ENCODE measurements around the gene PXT1. TPM values are rescaled to one million over a fixed set of nuclear protein-coding genes. Genes with fewer than 3 reads are reported as not detected.

The PXT1 gene
- total and polyA plus RNA-seq, 9 of the 15 experiments (the other 6 are each of a cell fraction or from before 2014, with no cell fraction given), result 0.09 to 0.11 (median 0.10) TPM; not detected in 5

DNA sequence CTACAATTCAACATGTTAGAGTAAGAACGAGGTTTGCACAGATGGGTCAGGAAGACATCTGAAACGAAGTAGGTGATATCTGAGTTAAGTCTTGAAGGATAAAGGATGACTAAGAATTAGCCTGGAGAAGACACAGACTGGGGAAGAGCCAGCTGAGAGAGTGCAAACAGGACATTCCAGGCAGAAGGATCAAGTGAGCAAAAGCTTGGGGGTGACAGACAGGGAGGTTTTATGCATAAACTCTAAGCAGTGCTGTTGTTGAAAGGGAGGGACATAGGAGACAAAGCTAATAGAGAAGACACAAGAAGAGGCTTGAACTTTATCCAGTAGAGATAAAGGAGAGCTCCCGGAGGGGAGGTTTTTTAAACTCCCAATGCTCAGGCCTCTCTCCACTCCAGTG lies 40.2 kb downstream of the PXT1 start (continued):
- TF ChIP-seq ZNF274 (IDR thresholded peaks at IDR 0.05; ENCODE audit: borderline replicate concordance, low read depth, low read length), result no peak

DNA sequence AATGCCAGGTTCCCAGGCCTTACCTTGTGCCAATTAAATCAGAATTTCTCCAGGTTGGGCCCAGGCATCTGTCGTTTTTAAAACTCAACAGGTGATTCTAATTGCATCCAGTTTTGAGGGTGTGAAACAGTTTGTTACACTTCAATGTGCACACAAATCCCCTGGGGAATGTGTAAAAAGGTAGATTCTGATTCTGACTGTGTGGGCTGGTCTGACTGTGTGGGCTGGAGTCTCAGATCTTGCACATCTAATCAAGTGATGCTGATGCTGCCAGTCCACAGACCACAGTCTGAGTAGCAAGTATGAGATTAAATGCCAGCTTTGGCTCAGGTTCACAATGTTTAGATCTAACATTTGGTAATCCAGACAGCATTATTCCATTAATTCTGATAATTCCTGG lies 42.7 kb downstream of the PXT1 start:
- in situ Hi-C loops (cut with MboI) (no loop called here), intact Hi-C loops (cut with micrococcal nuclease) (no loop called here)
- H3K9me1 ChIP-seq (ENCODE audit: control insufficient read depth, insufficient read depth, low read length), result no peaks in the 10 kb centered on the region
- H3K9me3 ChIP-seq (replicated peaks; ENCODE audit: control insufficient read depth, insufficient read depth, low read depth, low read length), result no peaks in the 10 kb centered on the region
- WGBS (ENCODE audit: insufficient coverage, low coverage, missing lambda C conversion rate), result 0% methylated on average over 1 of the region's 1 CpG
- ChIA-PET CTCF (ENCODE audit: low intra/inter-chr PET ratio) (no interaction called here), POLR2A (no interaction called here)
- no peak overlapping the region for H3K27ac ChIP-seq (ENCODE audit: extremely low read depth, low read depth, low read length)
- no peaks in the 10 kb centered on the region for H4K20me1 ChIP-seq (replicated peaks; ENCODE audit: control insufficient read depth, insufficient read depth, low read length)
- H2AFZ ChIP-seq (ENCODE audit: low read depth, low read length), result no peak overlapping the region
- TF ChIP-seq HIVEP1 (CRISPR knock-in tag; IDR thresholded peaks at IDR 0.05) (no peak), SETDB1 (IDR thresholded peaks at IDR 0.05; ENCODE audit: low read length) (no peak), POLR2AphosphoS2 (IDR thresholded peaks at IDR 0.05; ENCODE audit: low read length) (no peak), BRF1 (IDR thresholded peaks at IDR 0.05; ENCODE audit: borderline replicate concordance, extremely low read depth, insufficient read length) (no peak), RAD51 (IDR thresholded peaks at IDR 0.05; ENCODE audit: borderline replicate concordance, low read depth) (no peak), KAT8 (IDR thresholded peaks at IDR 0.05; ENCODE audit: low read depth) (no peak), STAG1 (CRISPR knock-in tag; IDR thresholded peaks at IDR 0.05; ENCODE audit: borderline replicate concordance) (no peak), GABPB2 (CRISPR knock-in tag; conservative IDR thresholded peaks at IDR 0.05) (no peak), KDM1A (IDR thresholded peaks at IDR 0.05) (no peak), RBFOX2 (IDR thresholded peaks at IDR 0.05; ENCODE audit: low read depth, low read length) (no peak), ZNF282 (CRISPR knock-in tag; IDR thresholded peaks at IDR 0.05) (no peak), NCOR1 (IDR thresholded peaks at IDR 0.05) (no peak), RCOR1 (IDR thresholded peaks at IDR 0.05; ENCODE audit: borderline replicate concordance in 1 of 2, low read depth in 2 of 2, low read length in 2 of 2) (no peak), SMAD1 (IDR thresholded peaks at IDR 0.05; ENCODE audit: low read depth, low read length, partially characterized antibody) (no peak)
- TF ChIP-seq, protein P1, sequence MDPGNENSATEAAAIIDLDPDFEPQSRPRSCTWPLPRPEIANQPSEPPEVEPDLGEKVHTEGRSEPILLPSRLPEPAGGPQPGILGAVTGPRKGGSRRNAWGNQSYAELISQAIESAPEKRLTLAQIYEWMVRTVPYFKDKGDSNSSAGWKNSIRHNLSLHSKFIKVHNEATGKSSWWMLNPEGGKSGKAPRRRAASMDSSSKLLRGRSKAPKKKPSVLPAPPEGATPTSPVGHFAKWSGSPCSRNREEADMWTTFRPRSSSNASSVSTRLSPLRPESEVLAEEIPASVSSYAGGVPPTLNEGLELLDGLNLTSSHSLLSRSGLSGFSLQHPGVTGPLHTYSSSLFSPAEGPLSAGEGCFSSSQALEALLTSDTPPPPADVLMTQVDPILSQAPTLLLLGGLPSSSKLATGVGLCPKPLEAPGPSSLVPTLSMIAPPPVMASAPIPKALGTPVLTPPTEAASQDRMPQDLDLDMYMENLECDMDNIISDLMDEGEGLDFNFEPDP (CRISPR knock-in tag; IDR thresholded peaks at IDR 0.05), result no peak
- TF ChIP-seq, protein P2, sequence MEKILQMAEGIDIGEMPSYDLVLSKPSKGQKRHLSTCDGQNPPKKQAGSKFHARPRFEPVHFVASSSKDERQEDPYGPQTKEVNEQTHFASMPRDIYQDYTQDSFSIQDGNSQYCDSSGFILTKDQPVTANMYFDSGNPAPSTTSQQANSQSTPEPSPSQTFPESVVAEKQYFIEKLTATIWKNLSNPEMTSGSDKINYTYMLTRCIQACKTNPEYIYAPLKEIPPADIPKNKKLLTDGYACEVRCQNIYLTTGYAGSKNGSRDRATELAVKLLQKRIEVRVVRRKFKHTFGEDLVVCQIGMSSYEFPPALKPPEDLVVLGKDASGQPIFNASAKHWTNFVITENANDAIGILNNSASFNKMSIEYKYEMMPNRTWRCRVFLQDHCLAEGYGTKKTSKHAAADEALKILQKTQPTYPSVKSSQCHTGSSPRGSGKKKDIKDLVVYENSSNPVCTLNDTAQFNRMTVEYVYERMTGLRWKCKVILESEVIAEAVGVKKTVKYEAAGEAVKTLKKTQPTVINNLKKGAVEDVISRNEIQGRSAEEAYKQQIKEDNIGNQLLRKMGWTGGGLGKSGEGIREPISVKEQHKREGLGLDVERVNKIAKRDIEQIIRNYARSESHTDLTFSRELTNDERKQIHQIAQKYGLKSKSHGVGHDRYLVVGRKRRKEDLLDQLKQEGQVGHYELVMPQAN (IDR thresholded peaks at IDR 0.05; ENCODE audit: borderline replicate concordance), result no peak
- TF ChIP-seq, protein P3, sequence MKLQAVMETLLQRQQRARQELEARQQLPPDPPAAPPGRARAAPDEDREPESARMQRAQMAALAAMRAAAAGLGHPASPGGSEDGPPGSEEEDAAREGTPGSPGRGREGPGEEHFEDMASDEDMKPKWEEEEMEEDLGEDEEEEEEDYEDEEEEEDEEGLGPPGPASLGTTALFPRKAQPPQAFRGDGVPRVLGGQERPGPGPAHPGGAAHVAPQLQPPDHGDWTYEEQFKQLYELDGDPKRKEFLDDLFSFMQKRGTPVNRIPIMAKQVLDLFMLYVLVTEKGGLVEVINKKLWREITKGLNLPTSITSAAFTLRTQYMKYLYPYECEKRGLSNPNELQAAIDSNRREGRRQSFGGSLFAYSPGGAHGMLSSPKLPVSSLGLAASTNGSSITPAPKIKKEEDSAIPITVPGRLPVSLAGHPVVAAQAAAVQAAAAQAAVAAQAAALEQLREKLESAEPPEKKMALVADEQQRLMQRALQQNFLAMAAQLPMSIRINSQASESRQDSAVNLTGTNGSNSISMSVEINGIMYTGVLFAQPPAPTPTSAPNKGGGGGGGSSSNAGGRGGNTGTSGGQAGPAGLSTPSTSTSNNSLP (IDR thresholded peaks at IDR 0.05; ENCODE audit: borderline replicate concordance, low read depth, low read length), result no peak
- DNase-seq (ENCODE audit: extremely low read depth in 1 of 4, low spot score in 3 of 4) (no peak), FAIRE-seq (no peak), ATAC-seq (no peak)
- H3K27me3 ChIP-seq (ENCODE audit: control insufficient read depth in 2 of 2, insufficient read depth in 2 of 2, low read length in 2 of 2), result peaks cover 9 to 30% of the 10 kb centered on the region in 2 experiments; a peak in 4 of 5 replicates
- no peak overlapping the region for H3K4me3 ChIP-seq
- H3K36me3 ChIP-seq (ENCODE audit: control insufficient read depth, insufficient read depth, low read length), result no peaks in the 10 kb centered on the region
- H3K4me1 ChIP-seq (replicated peaks in 1 of 2; ENCODE audit: control insufficient read depth in 2 of 2, insufficient read depth in 2 of 2, low read length in 2 of 2), result no peaks in the 10 kb centered on the region
- BruUV-seq (replicated peaks), result no TSS peak
- no peak overlapping the region for H3K9ac ChIP-seq (ENCODE audit: insufficient read depth in 1 of 2, low read depth in 2 of 2, low read length in 2 of 2)
- no peaks in the 10 kb centered on the region for H3K79me2 ChIP-seq (ENCODE audit: control insufficient read depth, insufficient read depth, low read length)
- no peak overlapping the region for H3K4me2 ChIP-seq (ENCODE audit: insufficient read depth, low read length)
